Islet of Langerhans (tissue), 1 donor: Measurements from ENCODE around the gene HOXC12.

Experiments
- FAIRE-seq: peaks from one replicate; lab custom pipeline; 2011; peaks lifted over from hg19 to GRCh38; lab: Jason Lieb, UNC

Gene HOXC12

GRCh38 chr12:53996240-53997203, 41.8 kb downstream of the HOXC12 start:
- no peak for FAIRE-seq

GRCh38 chr12:53997204-53998109, 42.8 kb downstream of the HOXC12 start:
- no peak for FAIRE-seq

GRCh38 chr12:53998110-53998899, 43.6 kb downstream of the HOXC12 start:
- no peak for FAIRE-seq

GRCh38 chr12:53998900-53999236, 44.2 kb downstream of the HOXC12 start:
- no peak for FAIRE-seq

- FAIRE-seq: no peak
These were observed 44.9 kb downstream of the HOXC12 start for GRCh38 chr12:53999559-54000115.

GRCh38 chr12:54000116-54001114, 45.7 kb downstream of the HOXC12 start, which contains the start of gene HOXC9:
Gene HOXC9, plus strand, starts transcription at chr12:54000161. Its CDS starts 28 bp downstream, at chr12:54000189.
- no peak for FAIRE-seq

- FAIRE-seq: no peak
These were observed 46.8 kb downstream of the HOXC12 start for GRCh38 chr12:54001283-54002187.

- FAIRE-seq: no peak
These were observed 47.7 kb downstream of the HOXC12 start for GRCh38 chr12:54002278-54002914.

- FAIRE-seq: no peak
These were observed 48.2 kb downstream of the HOXC12 start for GRCh38 chr12:54002915-54003389.

- no peak for FAIRE-seq
These were observed 48.9 kb downstream of the HOXC12 start for GRCh38 chr12:54003625-54004024.

GRCh38 chr12:54004063-54004840, 49.5 kb downstream of the HOXC12 start:
- no peak for FAIRE-seq

GRCh38 chr12:54004841-54005530, 50.3 kb downstream of the HOXC12 start:
- no peak for FAIRE-seq

- FAIRE-seq: no peak
These were observed 50.8 kb downstream of the HOXC12 start for GRCh38 chr12:54005531-54005852.

- FAIRE-seq: no peak
These were observed 51.3 kb downstream of the HOXC12 start for GRCh38 chr12:54005853-54006558.

GRCh38 chr12:54006559-54007220, 52.0 kb downstream of the HOXC12 start:
- FAIRE-seq: no peak

- FAIRE-seq: no peak
These were observed 53.0 kb downstream of the HOXC12 start for GRCh38 chr12:54007538-54008259.
